ENCODE results near the gene ASAP3.
"Not testable (repeated sequence)": the region's sequence is repeated elsewhere in the genome, so short reads cannot be mapped to it uniquely, and the experiment has no call there.

The ASAP3 gene

DNA sequence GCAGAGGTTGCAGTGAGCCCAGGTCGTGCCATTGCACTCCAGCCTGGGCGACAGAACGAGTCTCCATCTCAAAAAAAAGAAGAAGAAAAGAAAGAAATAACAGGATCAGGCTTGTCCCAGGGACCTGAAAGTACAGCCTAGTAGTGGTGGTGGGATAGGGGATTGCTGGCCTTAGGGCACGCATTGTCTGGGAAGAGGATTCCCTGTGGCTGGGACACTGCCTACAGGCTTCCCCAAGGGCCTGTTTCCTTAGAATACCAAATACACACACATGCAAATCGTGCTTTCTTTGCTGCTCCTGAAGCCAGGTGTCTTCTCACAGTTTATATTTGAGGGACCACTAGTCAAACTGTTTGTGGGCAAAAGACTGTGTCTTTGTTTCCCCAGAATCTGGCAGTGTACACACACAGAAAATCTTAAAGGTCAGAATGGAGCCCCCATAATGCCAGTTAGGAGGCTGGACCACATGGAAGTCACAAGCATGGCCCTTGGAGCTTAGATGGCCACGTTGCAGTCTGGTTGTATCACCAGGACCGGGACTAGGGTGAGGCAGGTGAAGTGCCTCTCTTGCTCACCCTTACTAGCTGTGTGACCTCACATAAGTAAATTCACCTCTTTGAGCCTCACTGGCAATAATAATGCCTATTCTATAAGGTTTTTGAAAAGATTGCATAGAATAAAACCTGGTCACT is 12.7 kb upstream of the ASAP3 start:
- peak; percentile 14 for ATAC-seq (replicated peaks)
- peaks cover 4 to 8% of the 10 kb centered on the region in 2 donors for H3K4me1 Mint-ChIP-seq
- H3K27ac Mint-ChIP-seq: no peak overlapping the region
- peaks cover 8% of the 10 kb centered on the region in 2 donors for H3K27me3 Mint-ChIP-seq
- no peak overlapping the region for H3K4me3 Mint-ChIP-seq
- no peaks in the 10 kb centered on the region for H3K36me3 Mint-ChIP-seq
- H3K9me3 Mint-ChIP-seq: no peaks in the 10 kb centered on the region
- DNase-seq: no peak

- DNase-seq; H3K27ac Mint-ChIP-seq; H3K4me3 Mint-ChIP-seq; ATAC-seq (replicated peaks); H3K36me3 Mint-ChIP-seq; H3K9me3 Mint-ChIP-seq; H3K4me1 Mint-ChIP-seq: not testable (repeated sequence)
- H3K27me3 Mint-ChIP-seq: peaks cover 10 to 16% of the 10 kb centered on the region in 2 donors
These were observed 10.9 kb upstream of the ASAP3 start for GRCh38 chr1:23494836-23495235.

GRCh38 chr1:23492776-23493175 is 8.8 kb upstream of the ASAP3 start:
- H3K27ac Mint-ChIP-seq; H3K36me3 Mint-ChIP-seq; DNase-seq; ATAC-seq (replicated peaks); H3K4me3 Mint-ChIP-seq; H3K4me1 Mint-ChIP-seq; H3K9me3 Mint-ChIP-seq: not testable (repeated sequence)
- peaks cover 10 to 21% of the 10 kb centered on the region in 2 donors for H3K27me3 Mint-ChIP-seq

- Mint-ChIP-seq H3K36me3 (no peaks in the 10 kb centered on the region), H3K4me1 (peaks cover 0 to 1% of the 10 kb centered on the region in 2 donors), H3K9me3 (no peaks in the 10 kb centered on the region), H3K27ac (no peak overlapping the region), H3K4me3 (no peak overlapping the region), H3K27me3 (peaks cover 10 to 21% of the 10 kb centered on the region in 2 donors)
- DNase-seq (no peak), ATAC-seq (replicated peaks) (no peak)
These were observed 8.2 kb upstream of the ASAP3 start for GRCh38 chr1:23492132-23492720.

DNA sequence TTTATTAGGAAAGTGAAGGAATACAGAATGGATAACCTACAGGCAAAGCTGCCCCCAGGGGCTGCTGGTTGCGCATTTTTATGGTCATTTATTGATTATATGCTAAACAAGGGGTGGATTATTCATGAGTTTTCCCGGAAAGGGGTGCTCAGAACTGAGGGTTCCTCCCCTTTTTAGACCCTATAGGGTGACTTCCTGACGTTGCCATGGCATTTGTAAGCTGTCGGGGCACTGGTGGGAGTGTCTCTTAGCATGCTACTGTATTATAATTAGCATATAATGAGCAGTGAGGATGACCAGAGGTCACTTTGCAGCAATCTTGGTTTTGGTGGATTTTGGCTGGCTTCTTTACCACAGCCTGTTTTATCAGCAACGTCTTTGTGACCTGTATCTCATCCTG is 5.9 kb upstream of the ASAP3 start:
- no peaks in the 10 kb centered on the region for H3K9me3 Mint-ChIP-seq
- H3K36me3 Mint-ChIP-seq: no peaks in the 10 kb centered on the region
- peaks cover 0 to 1% of the 10 kb centered on the region in 2 donors for H3K4me1 Mint-ChIP-seq
- H3K27me3 Mint-ChIP-seq: peaks cover 10 to 21% of the 10 kb centered on the region in 2 donors
- DNase-seq: no peak
- ATAC-seq (replicated peaks): no peak
- no peak overlapping the region for H3K27ac Mint-ChIP-seq
- H3K4me3 Mint-ChIP-seq: no peak overlapping the region

- Mint-ChIP-seq H3K27me3 (peaks cover 18 to 28% of the 10 kb centered on the region in 2 donors), H3K36me3 (no peaks in the 10 kb centered on the region), H3K27ac (no peak overlapping the region), H3K4me3 (peak overlapping the region; percentile 85 to 90), H3K9me3 (no peaks in the 10 kb centered on the region), H3K4me1 (peaks cover 7 to 16% of the 10 kb centered on the region in 2 donors)
- ATAC-seq (replicated peaks): no peak
- no peak for DNase-seq
These were observed 988 bp upstream of the ASAP3 start for GRCh38 chr1:23485002-23485332.

- peak overlapping the region; percentile 85 for H3K27ac Mint-ChIP-seq
- H3K36me3 Mint-ChIP-seq: no peaks in the 10 kb centered on the region
- peak overlapping the region; percentile 85 to 90 for H3K4me3 Mint-ChIP-seq
- H3K27me3 Mint-ChIP-seq: peaks cover 18 to 28% of the 10 kb centered on the region in 2 donors
- no peaks in the 10 kb centered on the region for H3K9me3 Mint-ChIP-seq
- ATAC-seq (replicated peaks) (peak; percentile 87 to 90), DNase-seq (peak; percentile 70)
- H3K4me1 Mint-ChIP-seq: peaks cover 7 to 16% of the 10 kb centered on the region in 2 donors
These were observed 448 bp upstream of the ASAP3 start for GRCh38 chr1:23484253-23485001.

GRCh38 chr1:23481904-23482303 is 2.1 kb downstream of the ASAP3 start:
- peaks cover 7 to 16% of the 10 kb centered on the region in 2 donors for H3K4me1 Mint-ChIP-seq
- ATAC-seq (replicated peaks) (no peak), DNase-seq (no peak)
- H3K36me3 Mint-ChIP-seq: no peaks in the 10 kb centered on the region
- no peak overlapping the region for H3K4me3 Mint-ChIP-seq
- H3K9me3 Mint-ChIP-seq: no peaks in the 10 kb centered on the region
- H3K27me3 Mint-ChIP-seq: peaks cover 19 to 35% of the 10 kb centered on the region in 2 donors
- no peak overlapping the region for H3K27ac Mint-ChIP-seq

DNA sequence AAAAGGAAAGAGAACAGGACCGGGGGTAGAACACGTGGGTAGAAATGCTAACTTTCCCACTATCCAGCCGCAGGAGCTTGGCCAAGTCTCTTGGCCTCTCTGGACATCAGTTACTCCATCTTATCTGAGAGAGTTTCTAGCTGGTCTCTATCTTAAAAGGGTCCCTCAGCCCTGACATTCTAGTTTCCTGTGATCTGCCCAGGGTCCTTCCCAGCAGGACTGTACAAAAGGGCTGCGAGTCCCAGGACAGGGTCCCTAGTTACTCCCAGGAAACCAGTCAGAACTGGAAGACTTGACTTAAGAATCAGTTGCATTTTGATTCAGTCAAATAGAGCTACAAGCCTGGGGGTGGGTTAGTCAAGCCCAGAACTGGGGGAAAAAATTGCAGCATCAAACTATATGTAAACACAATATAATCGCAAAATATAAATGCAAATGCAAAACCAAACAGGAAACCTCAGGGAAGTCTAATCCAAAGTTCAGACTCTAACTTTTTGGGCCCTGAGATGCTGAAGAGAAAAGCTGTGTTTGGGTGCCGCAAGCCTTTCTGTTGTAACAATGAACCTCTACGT is 2.9 kb downstream of the ASAP3 start:
- Mint-ChIP-seq H3K27ac (no peak overlapping the region), H3K36me3 (no peaks in the 10 kb centered on the region), H3K4me3 (no peak overlapping the region), H3K9me3 (no peaks in the 10 kb centered on the region), H3K27me3 (peaks cover 25 to 42% of the 10 kb centered on the region in 2 donors), H3K4me1 (peaks cover 7 to 16% of the 10 kb centered on the region in 2 donors)
- DNase-seq (no peak), ATAC-seq (replicated peaks) (no peak)

- Mint-ChIP-seq H3K9me3 (no peaks in the 10 kb centered on the region), H3K4me3 (no peak overlapping the region), H3K27ac (no peak overlapping the region), H3K27me3 (peaks cover 25 to 44% of the 10 kb centered on the region in 2 donors), H3K36me3 (no peaks in the 10 kb centered on the region), H3K4me1 (peaks cover 7 to 16% of the 10 kb centered on the region in 2 donors)
- no peak for ATAC-seq (replicated peaks)
- no peak for DNase-seq
These were observed 3.6 kb downstream of the ASAP3 start for GRCh38 chr1:23480187-23481025.

DNA sequence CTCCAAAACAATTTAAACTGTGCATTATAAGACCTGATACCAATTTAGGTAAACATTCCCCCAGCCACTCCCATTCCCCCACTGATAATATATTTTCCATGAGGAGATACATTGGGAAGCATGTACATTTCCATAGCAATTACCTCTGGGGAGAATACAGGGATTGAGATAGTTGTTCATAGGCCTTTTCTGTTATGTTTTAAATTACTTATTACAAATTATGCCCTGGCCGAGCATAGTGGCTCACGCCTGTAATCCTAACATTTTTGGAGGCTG is 4.4 kb downstream of the ASAP3 start:
- DNase-seq: no peak
- Mint-ChIP-seq H3K4me1 (peaks cover 7 to 12% of the 10 kb centered on the region in 2 donors), H3K9me3 (no peaks in the 10 kb centered on the region)

GRCh38 chr1:23478896-23479665 is 4.9 kb downstream of the ASAP3 start:
- no peak overlapping the region for H3K4me3 Mint-ChIP-seq
- DNase-seq: no peak

More for the DNA sequence above, 4.4 kb downstream of the ASAP3 start:
- H3K36me3 Mint-ChIP-seq: no peaks in the 10 kb centered on the region
- no peak overlapping the region for H3K4me3 Mint-ChIP-seq
- H3K27ac Mint-ChIP-seq: no peak overlapping the region
- H3K27me3 Mint-ChIP-seq: peaks cover 25 to 47% of the 10 kb centered on the region in 2 donors
- no peak for ATAC-seq (replicated peaks)

GRCh38 chr1:23477359-23478144 is 6.4 kb downstream of the ASAP3 start:
- DNase-seq: no peak
- Mint-ChIP-seq H3K4me3 (no peak overlapping the region), H3K36me3 (no peaks in the 10 kb centered on the region), H3K27me3 (peaks cover 17 to 38% of the 10 kb centered on the region in 2 donors), H3K4me1 (no peaks in the 10 kb centered on the region), H3K9me3 (no peaks in the 10 kb centered on the region), H3K27ac (no peak overlapping the region)
- no peak for ATAC-seq (replicated peaks)

More at GRCh38 chr1:23478896-23479665, 4.9 kb downstream of the ASAP3 start:
- no peaks in the 10 kb centered on the region for H3K36me3 Mint-ChIP-seq
- peaks cover 25 to 47% of the 10 kb centered on the region in 2 donors for H3K27me3 Mint-ChIP-seq
- no peaks in the 10 kb centered on the region for H3K9me3 Mint-ChIP-seq
- no peak for ATAC-seq (replicated peaks)
- no peak overlapping the region for H3K27ac Mint-ChIP-seq
- H3K4me1 Mint-ChIP-seq: peaks cover 7 to 9% of the 10 kb centered on the region in 2 donors

Data from stimulated activated naive B cell treated with anti-CD40 and anti-IgM and Interleukin-4, amounts not matched to agents 10 μg/mL and 1 μg/mL and 100 μg/mL, for 72 hours (primary cell).